Measurements from ENCODE around the gene STAT2.

Gene STAT2

DNA sequence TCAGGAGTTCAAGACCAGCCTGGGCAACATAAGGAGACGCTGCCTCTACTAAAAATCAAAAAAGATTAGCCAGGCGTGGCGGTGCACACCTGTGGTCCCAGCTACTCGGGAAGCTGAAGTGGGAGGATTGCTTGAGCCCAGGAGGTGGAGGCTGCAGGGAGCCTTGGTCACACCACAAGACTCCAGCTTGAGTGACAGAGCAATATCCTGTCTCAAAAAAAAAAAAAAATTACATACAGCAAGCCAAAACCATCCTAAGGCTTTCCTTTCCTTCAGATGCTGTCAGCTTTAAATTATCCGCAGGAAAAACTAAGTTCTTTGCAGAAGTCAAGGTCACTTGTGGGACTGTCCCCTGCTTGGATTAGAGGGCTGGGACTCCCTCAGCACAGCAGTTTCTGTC, 61.1 kb downstream of the STAT2 start:
- no peak for DNase-seq (ENCODE audit: extremely low read depth in 1 of 2, low read depth in 1 of 2)

DNA sequence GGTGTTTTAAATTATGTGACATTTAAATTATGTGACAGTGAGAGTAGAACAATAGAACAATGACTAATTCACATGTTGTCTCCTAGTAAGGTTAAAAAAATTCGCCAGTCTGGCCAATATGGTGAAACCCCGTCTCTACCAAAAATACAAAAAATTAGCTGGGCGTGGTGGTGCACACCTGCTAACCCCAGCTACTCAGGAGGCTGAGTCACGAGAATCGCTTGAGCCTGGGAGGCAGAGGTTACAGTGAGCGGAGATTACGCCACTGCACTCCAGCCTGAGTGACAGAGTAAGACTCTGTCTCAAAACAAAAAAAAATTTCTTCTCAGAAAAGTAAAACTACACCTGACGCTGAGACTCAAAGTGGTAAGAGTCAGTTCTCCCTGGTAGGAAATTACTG, 62.5 kb downstream of the STAT2 start:
- DNase-seq (ENCODE audit: extremely low read depth in 1 of 2, low read depth in 1 of 2): no peak

- no peak for DNase-seq (ENCODE audit: extremely low read depth in 1 of 2, low read depth in 1 of 2)
Measured at GRCh38 chr12:56296295-56296694, 63.6 kb downstream of the STAT2 start.

DNA sequence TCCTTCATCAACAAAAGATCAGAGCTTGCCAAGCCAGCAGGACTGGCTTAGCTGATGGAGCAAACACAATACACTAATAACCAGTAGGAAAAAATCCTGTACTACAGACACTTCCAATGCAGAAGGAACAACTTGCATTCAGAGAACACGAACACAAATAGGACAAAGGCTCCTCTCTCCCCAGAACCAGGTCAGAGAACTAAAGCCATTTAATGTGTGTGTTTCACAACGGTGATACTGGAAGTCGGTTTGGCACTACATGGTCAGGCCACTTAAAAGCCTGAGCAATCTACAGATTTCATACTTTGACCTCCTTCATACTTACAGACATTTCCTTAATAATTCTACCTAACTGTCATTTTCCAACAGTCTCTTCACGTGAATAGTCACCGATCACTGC, 66.1 kb downstream of the STAT2 start:
- DNase-seq (ENCODE audit: extremely low read depth in 1 of 2, low read depth in 1 of 2): no peak

Data from stimulated activated CD8-positive, alpha-beta memory T cell treated with anti-CD3 and anti-CD28 coated beads, Interleukin-7, amount 100 ng/mL, for 48 hours (primary cell).